OCI-LY7 (cell line): ENCODE measurements around the gene ITK. TPM values are rescaled to one million over a fixed set of nuclear protein-coding genes. Genes with fewer than 3 reads are reported as not detected.
A peak's percentile ranks its signal among the peaks of the same experiment; 100 is the strongest.

Source experiments
- BruUV-seq: library from RNA; stranded (reverse); fragments of 400-500 nt; replicated peaks from 2 replicates; lab custom pipeline; 2021; lab: Mats Ljungman, UMichigan
- CTCF ChIA-PET: fragments of 300-600 bp; sonication (Branson Sonifier 250); formaldehyde crosslinking; loops from one replicate; lab custom pipeline; 2022; ENCODE audit warnings: antibody characterized with exemption; ENCODE audit not compliant: unreplicated experiment; lab: Charles Lee
- POLR2A ChIA-PET: fragments of 300-600 bp; sonication (Branson Sonifier 250); formaldehyde crosslinking; loops from one replicate; lab custom pipeline; 2022; ENCODE audit warnings: antibody characterized with exemption; lab: Charles Lee
- DNase-seq: peaks from one replicate; pipeline ENCODE4 v3.0.0-alpha.2; 2015; ENCODE audit warnings: low spot score
- H2AFZ ChIP-seq: fragments of 200-600 bp; sonication (generic), shearing (Covaris generic); 2 replicates; pipeline ENCODE4 v1.6.1; 2014; ENCODE audit warnings: mild to moderate bottlenecking, antibody characterized with exemption, low read length, moderate library complexity
- H3K27ac ChIP-seq: fragments of 200-600 bp; sonication (generic); 2 replicates; pipeline ENCODE4 v1.5.1; 2014; ENCODE audit warnings: mixed run types, low read depth, mild to moderate bottlenecking, moderate library complexity, low read length, inconsistent platforms; ENCODE audit not compliant: poor library complexity, severe bottlenecking
- H3K36me3 ChIP-seq: fragments of 200-600 bp; sonication (generic); 2 replicates; pipeline ENCODE4 v1.6.1; 2014; ENCODE audit warnings: mild to moderate bottlenecking, antibody characterized with exemption, low read length, moderate library complexity, mixed read lengths; ENCODE audit not compliant: insufficient read depth
- H3K4me1 ChIP-seq: fragments of 200-600 bp; sonication (generic); 2 replicates; pipeline ENCODE4 v1.5.1; 2014; ENCODE audit warnings: mild to moderate bottlenecking, low read length; ENCODE audit not compliant: insufficient read depth, poor library complexity, severe bottlenecking
- H3K4me2 ChIP-seq: fragments of 200-600 bp; sonication (generic); 2 replicates; pipeline ENCODE4 v1.6.1; 2014; ENCODE audit warnings: mild to moderate bottlenecking, low read length
- H3K4me3 ChIP-seq: fragments of 200-600 bp; sonication (generic); 2 replicates; pipeline ENCODE4 v1.5.1; 2014; ENCODE audit warnings: mild to moderate bottlenecking, low read depth, low read length; ENCODE audit not compliant: poor library complexity, severe bottlenecking
- H3K79me2 ChIP-seq: fragments of 200-600 bp; sonication (generic); 2 replicates; pipeline ENCODE4 v1.6.1; 2016; ENCODE audit warnings: low read depth, mild to moderate bottlenecking, low read length, moderate library complexity, mixed read lengths; ENCODE audit not compliant: insufficient read depth
- H3K9me2 ChIP-seq: fragments of 200-600 bp; sonication (generic); 2 replicates; pipeline ENCODE4 v1.6.1; 2016; ENCODE audit warnings: mild to moderate bottlenecking, low read length, mixed read lengths; ENCODE audit not compliant: insufficient read depth
- H3K9me3 ChIP-seq: fragments of 200-600 bp; sonication (generic); 2 replicates; pipeline ENCODE4 v1.6.1; 2014; ENCODE audit warnings: mild to moderate bottlenecking, mixed run types, low read length, mixed read lengths
- H4K20me1 ChIP-seq: fragments of 200-600 bp; sonication (generic); 2 replicates; pipeline ENCODE4 v1.6.1; 2014; ENCODE audit warnings: mild to moderate bottlenecking, antibody characterized with exemption, low read length, moderate library complexity, mixed read lengths; ENCODE audit not compliant: insufficient read depth
- CTCF ChIP-seq: fragments of 200-600 bp; sonication (generic); conservative IDR thresholded peaks from 2 replicates; pipeline ENCODE4 v1.5.1; 2014; ENCODE audit warnings: mild to moderate bottlenecking, antibody characterized with exemption, low read length, moderate library complexity, mixed read lengths
- EZH2phosphoT487 ChIP-seq: fragments of 200-600 bp; sonication (generic); IDR thresholded peaks from 2 replicates; pipeline ENCODE4 v1.6.1; 2018; ENCODE audit warnings: low read depth, borderline replicate concordance, mild to moderate bottlenecking, mixed run types, antibody characterized with exemption, low read length, moderate library complexity, mixed read lengths
- intact Hi-C: fragments of 100-400 bp; cut with micrococcal nuclease; formaldehyde crosslinking; loops from one replicate; pipeline ENCODE4 v1.10.0; 2022; ENCODE audit not compliant: unreplicated experiment
- total RNA-seq, 2 experiments: library from RNA; depleted of rRNA in 1 of 2; stranded (reverse); fragments of >200 nt in 1 of 2; shearing (Covaris generic) in 1 of 2; gene quantifications; 2 replicates each; pipeline ENCODE4 v1.2.3, GENCODE V29; 2014 to 2022

Gene ITK
- total RNA-seq, 2 experiments from 2014 or later = not detected

GRCh38 chr5:157219491-157220271 lies 39.0 kb downstream of the ITK start:
- Histone ChIP-seq H3K36me3 (no peaks in the 10 kb centered on the region), H4K20me1 (no peaks in the 10 kb centered on the region), H3K79me2 (no peaks in the 10 kb centered on the region), H3K4me1 (peaks cover 15% of the 10 kb centered on the region), H3K9me2 (no peaks in the 10 kb centered on the region), H3K4me2 (no peak overlapping the region), H3K27ac (no peak overlapping the region), H3K9me3 (no peaks in the 10 kb centered on the region), H2AFZ (0 out of 2 replicates have a peak overlapping the region, but pooled peaks have one; percentile 13), H3K4me3 (no peak overlapping the region)
- CTCF ChIA-PET = no interaction called here
- intact Hi-C loops = no loop called here
- DNase-seq = no peak
- TF ChIP-seq CTCF (no peak), EZH2phosphoT487 (no peak)
- POLR2A ChIA-PET = interaction anchor here (0.6 to 0.7 kb wide), 2 partner anchors 37 to 864 kb away, joined by 3 read pairs; no protein-coding TSS in a partner anchor
- no TSS peak for BruUV-seq

GRCh38 chr5:157221959-157222358 lies 41.3 kb downstream of the ITK start:
- no TSS peak for BruUV-seq
- Histone ChIP-seq H3K4me2 (no peak overlapping the region), H3K9me2 (no peaks in the 10 kb centered on the region), H3K4me1 (peaks cover 13% of the 10 kb centered on the region), H3K4me3 (no peak overlapping the region), H4K20me1 (no peaks in the 10 kb centered on the region), H3K27ac (no peak overlapping the region), H3K9me3 (no peaks in the 10 kb centered on the region), H2AFZ (no peak overlapping the region), H3K79me2 (no peaks in the 10 kb centered on the region), H3K36me3 (no peaks in the 10 kb centered on the region)
- intact Hi-C loops = no loop called here
- POLR2A ChIA-PET = interaction anchor here (0.6 to 1.3 kb wide), 2 partner anchors 17 to 67 kb away, joined by 4 to 6 read pairs; no protein-coding TSS in a partner anchor
- CTCF ChIA-PET = no interaction called here
- DNase-seq = no peak
- TF ChIP-seq EZH2phosphoT487 (no peak), CTCF (no peak)
